ENCODE data around the gene CR2. TPM values are rescaled to one million over a fixed set of nuclear protein-coding genes. Genes with fewer than 3 reads are reported as not detected.
"Not testable (repeated sequence)": the region's sequence is repeated elsewhere in the genome, so short reads cannot be mapped to it uniquely, and the experiment has no call there.

CR2 gene
- polyA plus RNA-seq, 12 donors, result 0.19 to 2.8 (median 0.40) TPM; not detected in 6

GRCh38 chr1:207504438-207504837 is 50.3 kb downstream of the CR2 start:
- DNase-seq, result no peak

GRCh38 chr1:207510444-207510843 is 56.3 kb downstream of the CR2 start:
- DNase-seq, result no peak

GRCh38 chr1:207514890-207515289 is 60.8 kb downstream of the CR2 start:
- no peak for DNase-seq

- no peak for DNase-seq
These were observed 62.6 kb downstream of the CR2 start for GRCh38 chr1:207516729-207517128.

GRCh38 chr1:207518608-207519236 is 64.6 kb downstream of the CR2 start:
- no peak for DNase-seq

- DNase-seq, result no peak
These were observed 65.6 kb downstream of the CR2 start for GRCh38 chr1:207519505-207520399.

GRCh38 chr1:207520400-207521345 is 66.5 kb downstream of the CR2 start:
- not testable (repeated sequence) for DNase-seq

- DNase-seq, result not testable (repeated sequence)
These were observed 71.1 kb downstream of the CR2 start for GRCh38 chr1:207525239-207525638.

GRCh38 chr1:207528401-207528800 is 74.3 kb downstream of the CR2 start:
- not testable (repeated sequence) for DNase-seq

- not testable (repeated sequence) for DNase-seq
These were observed 82.1 kb downstream of the CR2 start for GRCh38 chr1:207536263-207536662.

Other genes starting within 250 kb of the CR2 start
- 10 to 100 TPM in 11 of 12 donors, not detected in 1; 13.8 to 94.4 (median 22.3) TPM for gene CD55, start 132.7 kb upstream of the CR2 start, polyA plus RNA-seq (ENCODE audit: insufficient read length in 12 of 12)
- gene CR1, start 41.8 kb downstream of the CR2 start, polyA plus RNA-seq (ENCODE audit: insufficient read length in 12 of 12), result 1 to 10 TPM in 7 of 12 donors, under 1 TPM in 3, not detected in 2; 0.68 to 2.2 (median 1.2) TPM
- 1 to 10 TPM in 2 of 12 donors, under 1 TPM in 3, not detected in 7; 0.29 to 1.1 (median 0.53) TPM for gene CR1L, start 190.8 kb downstream of the CR2 start, polyA plus RNA-seq (ENCODE audit: insufficient read length in 12 of 12)

Measured in muscle of arm (tissue), 12 donors.